Measurements from ENCODE around the gene TYSND1. TPM values are rescaled to one million over a fixed set of nuclear protein-coding genes. Genes with fewer than 3 reads are reported as not detected.
A peak's percentile ranks its signal among the peaks of the same experiment; 100 is the strongest.

The TYSND1 gene
- total and polyA plus RNA-seq, 2 of the 13 experiments (the other 11 are each of a cell fraction or from before 2014, with no cell fraction given): 3.3 to 8.9 TPM

DNA sequence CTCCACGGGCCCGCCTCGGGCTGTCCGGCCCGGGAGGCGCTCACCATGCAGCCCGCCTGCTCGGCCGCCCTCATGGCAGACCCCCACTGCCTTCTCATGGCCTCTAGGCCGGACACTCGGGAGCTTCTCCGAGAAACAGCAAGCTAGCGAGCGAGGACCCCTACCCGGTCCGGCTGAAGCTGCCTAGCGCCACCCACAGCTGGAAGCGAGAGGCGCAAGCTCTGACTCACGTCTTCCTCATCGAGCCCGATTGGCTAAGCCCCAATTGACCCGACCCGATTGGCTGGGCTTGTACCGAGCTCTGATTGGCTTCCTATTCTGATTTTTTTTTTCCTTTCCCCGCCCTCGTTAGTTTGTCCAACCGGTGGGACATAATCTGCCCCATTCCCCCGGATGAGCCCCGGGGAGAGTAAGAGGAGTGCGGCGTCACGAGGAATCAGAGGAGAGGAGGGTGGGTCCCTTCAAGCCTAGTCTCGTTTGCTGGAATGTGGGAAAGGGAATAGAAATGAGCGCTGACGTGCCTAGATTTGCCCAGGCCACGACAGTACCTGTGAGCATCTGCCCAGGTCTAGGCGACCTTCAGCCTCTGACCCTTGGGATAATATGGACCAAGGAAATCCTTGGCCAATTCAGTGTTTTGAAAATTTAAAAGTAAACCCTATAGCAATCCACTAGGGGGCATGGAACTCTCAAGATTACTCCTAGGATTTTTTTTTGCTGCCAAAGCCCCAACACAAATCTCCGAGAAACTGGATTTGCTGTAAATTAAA, at the start of gene TYSND1 (continued):
- TF ChIP-seq, protein P1, sequence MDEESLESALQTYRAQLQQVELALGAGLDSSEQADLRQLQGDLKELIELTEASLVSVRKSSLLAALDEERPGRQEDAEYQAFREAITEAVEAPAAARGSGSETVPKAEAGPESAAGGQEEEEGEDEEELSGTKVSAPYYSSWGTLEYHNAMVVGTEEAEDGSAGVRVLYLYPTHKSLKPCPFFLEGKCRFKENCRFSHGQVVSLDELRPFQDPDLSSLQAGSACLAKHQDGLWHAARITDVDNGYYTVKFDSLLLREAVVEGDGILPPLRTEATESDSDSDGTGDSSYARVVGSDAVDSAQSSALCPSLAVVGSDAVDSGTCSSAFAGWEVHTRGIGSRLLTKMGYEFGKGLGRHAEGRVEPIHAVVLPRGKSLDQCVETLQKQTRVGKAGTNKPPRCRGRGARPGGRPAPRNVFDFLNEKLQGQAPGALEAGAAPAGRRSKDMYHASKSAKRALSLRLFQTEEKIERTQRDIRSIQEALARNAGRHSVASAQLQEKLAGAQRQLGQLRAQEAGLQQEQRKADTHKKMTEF (CRISPR knock-in tag; IDR thresholded peaks at IDR 0.05): peak; percentile 21
- TF ChIP-seq ZNF205 (CRISPR knock-in tag; IDR thresholded peaks at IDR 0.05) (no peak), GABPA (IDR thresholded peaks at IDR 0.05; ENCODE audit: low read depth, low read length) (no peak), GABPA (CRISPR knock-in tag; IDR thresholded peaks at IDR 0.05; ENCODE audit: low read depth) (peak; percentile 54; the same call in 1 of the 2 replicates), REL (CRISPR knock-in tag; conservative IDR thresholded peaks at IDR 0.05) (no peak), SMYD3 (CRISPR knock-in tag; IDR thresholded peaks at IDR 0.05) (no peak), ZIK1 (CRISPR knock-in tag; IDR thresholded peaks at IDR 0.05; ENCODE audit: borderline replicate concordance, low read depth) (no peak), MEIS1 (CRISPR knock-in tag; IDR thresholded peaks at IDR 0.05; ENCODE audit: borderline replicate concordance) (peak; percentile 57; the same call in 1 of the 2 replicates), DPF2 (CRISPR knock-in tag; IDR thresholded peaks at IDR 0.05; ENCODE audit: borderline replicate concordance, low read depth) (0 out of 2 replicates have a peak, but pooled peaks have one; percentile 21), KLF11 (CRISPR knock-in tag; IDR thresholded peaks at IDR 0.05) (no peak), MAFK (conservative IDR thresholded peaks at IDR 0.05 in 1 of 2, IDR thresholded peaks at IDR 0.05 in 1 of 2; ENCODE audit: low read length in 2 of 2) (no peak), ZNF563 (CRISPR knock-in tag; IDR thresholded peaks at IDR 0.05) (no peak)
- TF ChIP-seq, protein P2, sequence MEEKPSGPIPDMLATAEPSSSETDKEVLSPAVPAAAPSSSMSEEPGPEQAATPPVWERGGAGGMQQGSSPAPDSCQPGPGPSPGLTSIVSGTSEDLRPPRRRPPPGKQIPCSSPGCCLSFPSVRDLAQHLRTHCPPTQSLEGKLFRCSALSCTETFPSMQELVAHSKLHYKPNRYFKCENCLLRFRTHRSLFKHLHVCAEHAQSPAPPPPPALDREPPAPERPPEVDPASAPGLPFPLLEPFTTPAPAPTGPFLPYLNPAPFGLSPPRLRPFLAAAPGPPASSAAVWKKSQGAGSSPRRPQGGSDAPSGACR (CRISPR knock-in tag; IDR thresholded peaks at IDR 0.05): no peak
- TF ChIP-seq, protein P3, sequence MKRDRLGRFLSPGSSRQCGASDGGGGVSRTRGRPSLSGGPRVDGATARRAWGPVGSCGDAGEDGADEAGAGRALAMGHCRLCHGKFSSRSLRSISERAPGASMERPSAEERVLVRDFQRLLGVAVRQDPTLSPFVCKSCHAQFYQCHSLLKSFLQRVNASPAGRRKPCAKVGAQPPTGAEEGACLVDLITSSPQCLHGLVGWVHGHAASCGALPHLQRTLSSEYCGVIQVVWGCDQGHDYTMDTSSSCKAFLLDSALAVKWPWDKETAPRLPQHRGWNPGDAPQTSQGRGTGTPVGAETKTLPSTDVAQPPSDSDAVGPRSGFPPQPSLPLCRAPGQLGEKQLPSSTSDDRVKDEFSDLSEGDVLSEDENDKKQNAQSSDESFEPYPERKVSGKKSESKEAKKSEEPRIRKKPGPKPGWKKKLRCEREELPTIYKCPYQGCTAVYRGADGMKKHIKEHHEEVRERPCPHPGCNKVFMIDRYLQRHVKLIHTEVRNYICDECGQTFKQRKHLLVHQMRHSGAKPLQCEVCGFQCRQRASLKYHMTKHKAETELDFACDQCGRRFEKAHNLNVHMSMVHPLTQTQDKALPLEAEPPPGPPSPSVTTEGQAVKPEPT (CRISPR knock-in tag; IDR thresholded peaks at IDR 0.05; ENCODE audit: low read depth): no peak; the same call in 1 of the 2 replicates
- TF ChIP-seq, protein P4, sequence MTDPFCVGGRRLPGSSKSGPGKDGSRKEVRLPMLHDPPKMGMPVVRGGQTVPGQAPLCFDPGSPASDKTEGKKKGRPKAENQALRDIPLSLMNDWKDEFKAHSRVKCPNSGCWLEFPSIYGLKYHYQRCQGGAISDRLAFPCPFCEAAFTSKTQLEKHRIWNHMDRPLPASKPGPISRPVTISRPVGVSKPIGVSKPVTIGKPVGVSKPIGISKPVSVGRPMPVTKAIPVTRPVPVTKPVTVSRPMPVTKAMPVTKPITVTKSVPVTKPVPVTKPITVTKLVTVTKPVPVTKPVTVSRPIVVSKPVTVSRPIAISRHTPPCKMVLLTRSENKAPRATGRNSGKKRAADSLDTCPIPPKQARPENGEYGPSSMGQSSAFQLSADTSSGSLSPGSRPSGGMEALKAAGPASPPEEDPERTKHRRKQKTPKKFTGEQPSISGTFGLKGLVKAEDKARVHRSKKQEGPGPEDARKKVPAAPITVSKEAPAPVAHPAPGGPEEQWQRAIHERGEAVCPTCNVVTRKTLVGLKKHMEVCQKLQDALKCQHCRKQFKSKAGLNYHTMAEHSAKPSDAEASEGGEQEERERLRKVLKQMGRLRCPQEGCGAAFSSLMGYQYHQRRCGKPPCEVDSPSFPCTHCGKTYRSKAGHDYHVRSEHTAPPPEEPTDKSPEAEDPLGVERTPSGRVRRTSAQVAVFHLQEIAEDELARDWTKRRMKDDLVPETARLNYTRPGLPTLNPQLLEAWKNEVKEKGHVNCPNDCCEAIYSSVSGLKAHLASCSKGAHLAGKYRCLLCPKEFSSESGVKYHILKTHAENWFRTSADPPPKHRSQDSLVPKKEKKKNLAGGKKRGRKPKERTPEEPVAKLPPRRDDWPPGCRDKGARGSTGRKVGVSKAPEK (CRISPR knock-in tag; IDR thresholded peaks at IDR 0.05; ENCODE audit: borderline replicate concordance): no peak
- TF ChIP-seq, protein P5, sequence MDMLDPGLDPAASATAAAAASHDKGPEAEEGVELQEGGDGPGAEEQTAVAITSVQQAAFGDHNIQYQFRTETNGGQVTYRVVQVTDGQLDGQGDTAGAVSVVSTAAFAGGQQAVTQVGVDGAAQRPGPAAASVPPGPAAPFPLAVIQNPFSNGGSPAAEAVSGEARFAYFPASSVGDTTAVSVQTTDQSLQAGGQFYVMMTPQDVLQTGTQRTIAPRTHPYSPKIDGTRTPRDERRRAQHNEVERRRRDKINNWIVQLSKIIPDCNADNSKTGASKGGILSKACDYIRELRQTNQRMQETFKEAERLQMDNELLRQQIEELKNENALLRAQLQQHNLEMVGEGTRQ (IDR thresholded peaks at IDR 0.05; ENCODE audit: low read depth, low read length): no peak
- TF ChIP-seq, protein P5 (CRISPR knock-in tag; IDR thresholded peaks at IDR 0.05; ENCODE audit: borderline replicate concordance): no peak
- TF ChIP-seq, protein P6, sequence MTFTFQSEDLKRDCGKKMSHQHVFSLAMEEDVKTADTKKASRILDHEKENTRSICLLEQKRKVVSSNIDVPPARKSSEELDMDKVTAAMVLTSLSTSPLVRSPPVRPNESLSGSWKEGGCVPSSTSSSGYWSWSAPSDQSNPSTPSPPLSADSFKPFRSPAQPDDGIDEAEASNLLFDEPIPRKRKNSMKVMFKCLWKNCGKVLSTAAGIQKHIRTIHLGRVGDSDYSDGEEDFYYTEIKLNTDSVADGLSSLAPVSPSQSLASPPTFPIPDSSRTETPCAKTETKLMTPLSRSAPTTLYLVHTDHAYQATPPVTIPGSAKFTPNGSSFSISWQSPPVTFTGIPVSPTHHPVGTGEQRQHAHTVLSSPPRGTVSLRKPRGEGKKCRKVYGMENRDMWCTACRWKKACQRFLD (CRISPR knock-in tag; IDR thresholded peaks at IDR 0.05; ENCODE audit: borderline replicate concordance): peak; percentile 43; the same call in 1 of the 2 replicates

Data from HepG2 (cell line).